ENCODE measurements around the gene ARHGAP30.

ARHGAP30 gene

GRCh38 chr1:161089251-161089924 lies 19.7 kb upstream of the ARHGAP30 start, which contains the start of gene NECTIN4:
TSS of gene NECTIN4 (minus strand) at chr1:161089558. CDS start at chr1:161089296, 262 bp downstream.
- DNase-seq: no peak

- no peak for DNase-seq
Observed at GRCh38 chr1:161088587-161089110, 19.0 kb upstream of the ARHGAP30 start.

- DNase-seq: no peak
Observed at GRCh38 chr1:161086457-161086856, 16.8 kb upstream of the ARHGAP30 start.

- no peak for DNase-seq
Observed at GRCh38 chr1:161085165-161085564, 15.5 kb upstream of the ARHGAP30 start.

GRCh38 chr1:161084597-161084988 lies 14.9 kb upstream of the ARHGAP30 start:
- no peak for DNase-seq

- DNase-seq: no peak
Observed at GRCh38 chr1:161083748-161084596, 14.3 kb upstream of the ARHGAP30 start.

GRCh38 chr1:161082996-161083747 lies 13.5 kb upstream of the ARHGAP30 start:
- no peak for DNase-seq

GRCh38 chr1:161082483-161082882 lies 12.8 kb upstream of the ARHGAP30 start:
- no peak for DNase-seq

GRCh38 chr1:161081519-161081918 lies 11.8 kb upstream of the ARHGAP30 start:
- DNase-seq: no peak

- DNase-seq: no peak
Observed at GRCh38 chr1:161080441-161081405, 11.0 kb upstream of the ARHGAP30 start.

GRCh38 chr1:161079436-161080110 lies 9.9 kb upstream of the ARHGAP30 start:
- DNase-seq: no peak

GRCh38 chr1:161077426-161077825 lies 7.7 kb upstream of the ARHGAP30 start:
- DNase-seq: no peak

GRCh38 chr1:161076410-161076809 lies 6.7 kb upstream of the ARHGAP30 start:
- DNase-seq: no peak

GRCh38 chr1:161074676-161075368 lies 5.1 kb upstream of the ARHGAP30 start:
- no peak for DNase-seq

- no peak for DNase-seq
Observed at GRCh38 chr1:161073474-161074121, 3.9 kb upstream of the ARHGAP30 start.

- DNase-seq: no peak
Observed at GRCh38 chr1:161072751-161073449, 3.2 kb upstream of the ARHGAP30 start.

- no peak for DNase-seq
Observed at GRCh38 chr1:161071886-161072371, 2.2 kb upstream of the ARHGAP30 start.

- DNase-seq: no peak
Observed at GRCh38 chr1:161070761-161071160, 1.1 kb upstream of the ARHGAP30 start.

- no peak for DNase-seq
Observed at GRCh38 chr1:161069241-161069640, 450 bp downstream of the ARHGAP30 start.

Data from cortex of kidney (tissue), 1 donor.